OCI-LY7 (cell line): Measurements from ENCODE around the gene ATP6V0B. TPM values are rescaled to one million over a fixed set of nuclear protein-coding genes. Genes with fewer than 3 reads are reported as not detected.

Source experiments
- BruUV-seq: library from RNA; stranded (reverse); fragments of 400-500 nt; replicated peaks from 2 replicates; lab custom pipeline; 2021; lab: Mats Ljungman, UMichigan
- CTCF ChIA-PET: fragments of 300-600 bp; sonication (Branson Sonifier 250); formaldehyde crosslinking; loops from one replicate; lab custom pipeline; 2022; ENCODE audit warnings: antibody characterized with exemption; ENCODE audit not compliant: unreplicated experiment; lab: Charles Lee
- POLR2A ChIA-PET: fragments of 300-600 bp; sonication (Branson Sonifier 250); formaldehyde crosslinking; loops from one replicate; lab custom pipeline; 2022; ENCODE audit warnings: antibody characterized with exemption; lab: Charles Lee
- DNase-seq: peaks from one replicate; pipeline ENCODE4 v3.0.0-alpha.2; 2015; ENCODE audit warnings: low spot score
- H2AFZ ChIP-seq: fragments of 200-600 bp; sonication (generic), shearing (Covaris generic); 2 replicates; pipeline ENCODE4 v1.6.1; 2014; ENCODE audit warnings: mild to moderate bottlenecking, antibody characterized with exemption, low read length, moderate library complexity
- H3K27ac ChIP-seq: fragments of 200-600 bp; sonication (generic); 2 replicates; pipeline ENCODE4 v1.5.1; 2014; ENCODE audit warnings: mixed run types, low read depth, mild to moderate bottlenecking, moderate library complexity, low read length, inconsistent platforms; ENCODE audit not compliant: poor library complexity, severe bottlenecking
- H3K36me3 ChIP-seq: fragments of 200-600 bp; sonication (generic); 2 replicates; pipeline ENCODE4 v1.6.1; 2014; ENCODE audit warnings: mild to moderate bottlenecking, antibody characterized with exemption, low read length, moderate library complexity, mixed read lengths; ENCODE audit not compliant: insufficient read depth
- H3K4me1 ChIP-seq: fragments of 200-600 bp; sonication (generic); 2 replicates; pipeline ENCODE4 v1.5.1; 2014; ENCODE audit warnings: mild to moderate bottlenecking, low read length; ENCODE audit not compliant: insufficient read depth, poor library complexity, severe bottlenecking
- H3K4me2 ChIP-seq: fragments of 200-600 bp; sonication (generic); 2 replicates; pipeline ENCODE4 v1.6.1; 2014; ENCODE audit warnings: mild to moderate bottlenecking, low read length
- H3K4me3 ChIP-seq: fragments of 200-600 bp; sonication (generic); 2 replicates; pipeline ENCODE4 v1.5.1; 2014; ENCODE audit warnings: mild to moderate bottlenecking, low read depth, low read length; ENCODE audit not compliant: poor library complexity, severe bottlenecking
- H3K79me2 ChIP-seq: fragments of 200-600 bp; sonication (generic); 2 replicates; pipeline ENCODE4 v1.6.1; 2016; ENCODE audit warnings: low read depth, mild to moderate bottlenecking, low read length, moderate library complexity, mixed read lengths; ENCODE audit not compliant: insufficient read depth
- H3K9me2 ChIP-seq: fragments of 200-600 bp; sonication (generic); 2 replicates; pipeline ENCODE4 v1.6.1; 2016; ENCODE audit warnings: mild to moderate bottlenecking, low read length, mixed read lengths; ENCODE audit not compliant: insufficient read depth
- H3K9me3 ChIP-seq: fragments of 200-600 bp; sonication (generic); 2 replicates; pipeline ENCODE4 v1.6.1; 2014; ENCODE audit warnings: mild to moderate bottlenecking, mixed run types, low read length, mixed read lengths
- H4K20me1 ChIP-seq: fragments of 200-600 bp; sonication (generic); 2 replicates; pipeline ENCODE4 v1.6.1; 2014; ENCODE audit warnings: mild to moderate bottlenecking, antibody characterized with exemption, low read length, moderate library complexity, mixed read lengths; ENCODE audit not compliant: insufficient read depth
- CTCF ChIP-seq: fragments of 200-600 bp; sonication (generic); conservative IDR thresholded peaks from 2 replicates; pipeline ENCODE4 v1.5.1; 2014; ENCODE audit warnings: mild to moderate bottlenecking, antibody characterized with exemption, low read length, moderate library complexity, mixed read lengths
- EZH2phosphoT487 ChIP-seq: fragments of 200-600 bp; sonication (generic); IDR thresholded peaks from 2 replicates; pipeline ENCODE4 v1.6.1; 2018; ENCODE audit warnings: low read depth, borderline replicate concordance, mild to moderate bottlenecking, mixed run types, antibody characterized with exemption, low read length, moderate library complexity, mixed read lengths
- intact Hi-C: fragments of 100-400 bp; cut with micrococcal nuclease; formaldehyde crosslinking; loops from one replicate; pipeline ENCODE4 v1.10.0; 2022; ENCODE audit not compliant: unreplicated experiment
- total RNA-seq, 2 experiments: library from RNA; depleted of rRNA in 1 of 2; stranded (reverse); fragments of >200 nt in 1 of 2; shearing (Covaris generic) in 1 of 2; gene quantifications; 2 replicates each; pipeline ENCODE4 v1.2.3, GENCODE V29; 2014 to 2022

ATP6V0B gene
- total RNA-seq, 2 experiments from 2014 or later, result 68.4 to 97.1 TPM

GRCh38 chr1:43947874-43948437 is 26.8 kb upstream of the ATP6V0B start:
- no TSS peak for BruUV-seq
- Histone ChIP-seq H3K4me2 (peak overlapping the region; percentile 91), H2AFZ (no peak overlapping the region), H3K9me3 (no peaks in the 10 kb centered on the region), H3K4me1 (peaks cover 22% of the 10 kb centered on the region), H3K9me2 (no peaks in the 10 kb centered on the region), H3K4me3 (peak overlapping the region; percentile 76), H4K20me1 (no peaks in the 10 kb centered on the region), H3K79me2 (peaks cover 3% of the 10 kb centered on the region; the same call in 1 of the 2 replicates), H3K27ac (no peak overlapping the region), H3K36me3 (peaks cover 18% of the 10 kb centered on the region; the same call in 1 of the 2 replicates)
- TF ChIP-seq EZH2phosphoT487, result no peak
- TF ChIP-seq CTCF, result no peak
- POLR2A ChIA-PET, result interaction anchor here (0.5 kb wide), 1 partner anchor 301 kb away, joined by 3 read pairs; no protein-coding TSS in a partner anchor
- CTCF ChIA-PET, result no interaction called here
- intact Hi-C loops, result no loop called here
- no peak for DNase-seq

- intact Hi-C loops, result no loop called here
- H2AFZ ChIP-seq, result no peak overlapping the region
- H3K4me3 ChIP-seq, result no peak overlapping the region
- no peak overlapping the region for H3K27ac ChIP-seq
- no TSS peak for BruUV-seq
- DNase-seq, result no peak
- H4K20me1 ChIP-seq, result no peaks in the 10 kb centered on the region
- POLR2A ChIA-PET, result interaction anchor here (1.1 kb wide), 1 partner anchor 20 kb away, joined by 3 read pairs; the partner anchor contains the start of gene DPH2
- H3K79me2 ChIP-seq, result peaks cover 3% of the 10 kb centered on the region; the same call in 1 of the 2 replicates
- TF ChIP-seq CTCF (no peak), EZH2phosphoT487 (no peak)
- peaks cover 10% of the 10 kb centered on the region; the same call in 1 of the 2 replicates for H3K36me3 ChIP-seq
- no peak overlapping the region for H3K4me2 ChIP-seq
- CTCF ChIA-PET, result no interaction called here
- peaks cover 19% of the 10 kb centered on the region for H3K4me1 ChIP-seq
- no peaks in the 10 kb centered on the region for H3K9me3 ChIP-seq
- H3K9me2 ChIP-seq, result no peaks in the 10 kb centered on the region
Measured at GRCh38 chr1:43949678-43950077, 25.1 kb upstream of the ATP6V0B start.
